ENCODE data around the gene USH1G.

USH1G gene

DNA sequence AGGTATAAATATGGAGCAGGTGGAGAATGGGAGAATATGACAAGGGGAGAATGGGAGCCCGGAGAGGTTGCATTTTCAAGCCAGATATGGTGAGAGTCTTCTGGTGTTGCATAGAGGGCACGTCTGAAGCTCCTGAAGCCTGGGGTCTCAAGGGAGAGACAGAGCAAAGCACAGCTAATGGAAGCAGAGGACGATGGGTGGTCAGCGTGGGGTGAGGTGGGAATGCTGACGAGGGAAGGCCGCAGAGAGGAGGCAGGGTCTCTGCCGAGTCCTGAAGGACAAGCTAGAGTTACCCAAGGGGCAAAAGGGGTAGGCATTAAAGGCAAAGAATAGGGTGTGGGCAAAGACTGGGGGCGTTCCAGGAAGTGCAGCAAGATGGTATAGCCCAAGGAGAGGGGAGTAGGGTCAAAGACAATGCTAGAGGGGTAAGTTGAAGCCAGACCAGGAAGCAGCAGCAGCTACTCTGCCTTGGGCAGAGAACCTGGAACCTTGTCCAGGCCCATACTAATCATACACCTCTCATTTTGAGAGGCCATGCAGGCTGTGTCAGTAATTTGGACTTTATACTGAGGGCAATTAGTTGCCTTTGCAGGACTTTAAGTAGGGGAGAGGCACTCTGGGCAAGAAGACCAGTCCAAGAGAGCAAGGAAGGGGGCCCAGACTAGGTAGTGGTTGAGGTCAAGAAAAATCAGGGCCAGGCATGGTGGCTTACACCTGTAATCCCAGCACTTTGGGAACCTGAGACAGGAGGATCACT lies 15.3 kb upstream of the USH1G start:
- Histone ChIP-seq H3K27me3 (ENCODE audit: insufficient read depth, poor library complexity, severe bottlenecking) (peaks cover 29% of the 10 kb centered on the region), H3K9me3 (ENCODE audit: severe bottlenecking) (no peaks in the 10 kb centered on the region), H3K4me3 (ENCODE audit: severe bottlenecking) (no peak overlapping the region), H3K27ac (ENCODE audit: poor library complexity, severe bottlenecking) (no peak overlapping the region), H3K4me1 (ENCODE audit: insufficient read depth, poor library complexity, severe bottlenecking) (peaks cover 3% of the 10 kb centered on the region), H3K36me3 (ENCODE audit: low read depth) (no peaks in the 10 kb centered on the region)
- TF ChIP-seq, protein P1, sequence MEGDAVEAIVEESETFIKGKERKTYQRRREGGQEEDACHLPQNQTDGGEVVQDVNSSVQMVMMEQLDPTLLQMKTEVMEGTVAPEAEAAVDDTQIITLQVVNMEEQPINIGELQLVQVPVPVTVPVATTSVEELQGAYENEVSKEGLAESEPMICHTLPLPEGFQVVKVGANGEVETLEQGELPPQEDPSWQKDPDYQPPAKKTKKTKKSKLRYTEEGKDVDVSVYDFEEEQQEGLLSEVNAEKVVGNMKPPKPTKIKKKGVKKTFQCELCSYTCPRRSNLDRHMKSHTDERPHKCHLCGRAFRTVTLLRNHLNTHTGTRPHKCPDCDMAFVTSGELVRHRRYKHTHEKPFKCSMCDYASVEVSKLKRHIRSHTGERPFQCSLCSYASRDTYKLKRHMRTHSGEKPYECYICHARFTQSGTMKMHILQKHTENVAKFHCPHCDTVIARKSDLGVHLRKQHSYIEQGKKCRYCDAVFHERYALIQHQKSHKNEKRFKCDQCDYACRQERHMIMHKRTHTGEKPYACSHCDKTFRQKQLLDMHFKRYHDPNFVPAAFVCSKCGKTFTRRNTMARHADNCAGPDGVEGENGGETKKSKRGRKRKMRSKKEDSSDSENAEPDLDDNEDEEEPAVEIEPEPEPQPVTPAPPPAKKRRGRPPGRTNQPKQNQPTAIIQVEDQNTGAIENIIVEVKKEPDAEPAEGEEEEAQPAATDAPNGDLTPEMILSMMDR (IDR thresholded peaks at IDR 0.05; ENCODE audit: poor library complexity, severe bottlenecking) = no peak
- DNase-seq (ENCODE audit: low spot score) = peak; percentile 61
- ATAC-seq (ENCODE audit: low read depth) = no peak

DNA sequence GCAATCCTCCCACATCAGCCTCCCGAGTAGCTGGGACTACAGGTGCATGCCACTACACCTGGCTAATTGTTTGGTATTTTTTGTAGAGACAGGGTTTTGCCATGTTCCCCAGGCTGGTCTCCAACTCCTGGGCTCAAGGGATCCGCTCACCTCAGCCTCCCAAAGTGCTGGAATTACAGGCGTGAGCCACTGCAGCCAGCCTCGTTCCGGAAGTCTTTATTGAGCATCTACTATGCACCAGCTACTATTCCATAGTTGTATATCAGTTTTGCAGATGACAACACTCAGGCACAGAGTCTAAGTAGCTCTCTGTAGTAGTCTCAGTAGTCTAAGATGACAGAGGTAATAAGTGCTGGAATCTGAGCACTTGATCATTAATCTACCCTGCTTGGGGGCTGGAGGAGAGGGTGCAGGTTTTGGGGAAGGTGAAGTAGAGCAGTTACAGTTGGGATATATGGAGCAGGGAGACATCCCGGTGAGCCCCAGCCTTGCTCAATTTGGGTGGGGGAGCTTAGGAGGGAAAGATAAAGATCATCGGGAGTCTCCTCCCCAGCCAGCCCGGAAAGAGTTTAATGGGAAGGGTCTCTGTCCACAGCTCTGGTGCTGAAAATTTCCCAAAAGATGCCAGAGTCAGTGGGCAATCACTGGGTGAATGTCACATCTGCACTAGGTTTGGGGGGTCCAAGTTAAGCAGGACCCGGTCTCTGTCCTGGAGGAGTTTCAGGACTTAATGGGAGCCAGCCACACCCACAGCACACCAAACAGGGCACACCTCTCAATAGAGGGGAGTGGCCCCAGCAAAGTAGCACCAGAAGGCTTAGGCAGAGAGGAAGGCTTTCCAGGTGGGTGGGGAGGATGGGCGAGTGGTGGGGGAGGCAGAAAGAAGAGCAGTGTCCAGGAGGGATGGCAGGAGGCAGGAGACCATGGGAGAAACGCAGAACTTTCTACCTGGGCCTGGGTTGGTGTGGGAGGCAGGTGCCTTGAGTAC lies 14.3 kb upstream of the USH1G start:
- no peak overlapping the region for H3K27ac ChIP-seq (ENCODE audit: poor library complexity, severe bottlenecking)
- no peaks in the 10 kb centered on the region for H3K36me3 ChIP-seq (ENCODE audit: low read depth)
- no peak overlapping the region for H3K4me3 ChIP-seq (ENCODE audit: severe bottlenecking)
- DNase-seq (ENCODE audit: low spot score) (no peak), ATAC-seq (ENCODE audit: low read depth) (no peak)
- H3K4me1 ChIP-seq (ENCODE audit: insufficient read depth, poor library complexity, severe bottlenecking) = no peaks in the 10 kb centered on the region
- TF ChIP-seq, protein P1 (IDR thresholded peaks at IDR 0.05; ENCODE audit: poor library complexity, severe bottlenecking) = no peak
- no peaks in the 10 kb centered on the region for H3K9me3 ChIP-seq (ENCODE audit: severe bottlenecking)
- peaks cover 29% of the 10 kb centered on the region for H3K27me3 ChIP-seq (ENCODE audit: insufficient read depth, poor library complexity, severe bottlenecking)

GRCh38 chr17:74936470-74936799 lies 13.4 kb upstream of the USH1G start:
- Histone ChIP-seq H3K9me3 (ENCODE audit: severe bottlenecking) (no peaks in the 10 kb centered on the region), H3K27me3 (ENCODE audit: insufficient read depth, poor library complexity, severe bottlenecking) (peaks cover 29% of the 10 kb centered on the region), H3K4me1 (ENCODE audit: insufficient read depth, poor library complexity, severe bottlenecking) (no peaks in the 10 kb centered on the region), H3K4me3 (ENCODE audit: severe bottlenecking) (no peak overlapping the region), H3K27ac (ENCODE audit: poor library complexity, severe bottlenecking) (no peak overlapping the region), H3K36me3 (ENCODE audit: low read depth) (no peaks in the 10 kb centered on the region)
- no peak for DNase-seq (ENCODE audit: low spot score)
- no peak for ATAC-seq (ENCODE audit: low read depth)
- TF ChIP-seq, protein P1 (IDR thresholded peaks at IDR 0.05; ENCODE audit: poor library complexity, severe bottlenecking) = peak; percentile 8

- Histone ChIP-seq H3K27me3 (ENCODE audit: insufficient read depth, poor library complexity, severe bottlenecking) (peaks cover 29% of the 10 kb centered on the region), H3K4me1 (ENCODE audit: insufficient read depth, poor library complexity, severe bottlenecking) (no peaks in the 10 kb centered on the region), H3K36me3 (ENCODE audit: low read depth) (no peaks in the 10 kb centered on the region), H3K9me3 (ENCODE audit: severe bottlenecking) (no peaks in the 10 kb centered on the region), H3K27ac (ENCODE audit: poor library complexity, severe bottlenecking) (no peak within 1 kb of the TSS), H3K4me3 (ENCODE audit: severe bottlenecking) (no peak within 1 kb of the TSS)
- DNase-seq (ENCODE audit: low spot score) (peak; percentile 60), ATAC-seq (ENCODE audit: low read depth) (no peak; the same call in 2 of the 3 replicates)
- TF ChIP-seq, protein P1 (IDR thresholded peaks at IDR 0.05; ENCODE audit: poor library complexity, severe bottlenecking) = no peak
These were observed 12.8 kb upstream of the USH1G start, which contains the start of gene OTOP3 for GRCh38 chr17:74935585-74936469. Gene OTOP3, plus strand, starts transcription at chr17:74935898. Its CDS starts 24 bp downstream, at chr17:74935922.

All from RWPE2 (cell line).